Brain microvascular endothelial cell (primary cell): ENCODE data around the gene CCDC71L.

Experiments used
- DNase-seq: peaks from one replicate; pipeline ENCODE4 v3.0.0-alpha.2; 2020
- H3K27ac ChIP-seq: fragments of 250-450 bp; sonication (Bioruptor Pico); 2 replicates; pipeline ENCODE4 v1.5.1; 2020; ENCODE audit warnings: mild to moderate bottlenecking, moderate library complexity
- H3K27me3 ChIP-seq: fragments of 250-450 bp; sonication (Bioruptor Pico); replicated peaks from 2 replicates; pipeline ENCODE4 v1.5.1; 2020; ENCODE audit warnings: mild to moderate bottlenecking
- H3K36me3 ChIP-seq: fragments of 250-450 bp; sonication (Bioruptor Pico); replicated peaks from 2 replicates; pipeline ENCODE4 v1.5.1; 2020; ENCODE audit warnings: mild to moderate bottlenecking
- H3K4me3 ChIP-seq: 2 replicates; pipeline ENCODE4 v1.5.1; 2011; ENCODE audit warnings: low read depth, mild to moderate bottlenecking, control low read depth, low read length, moderate library complexity
- CTCF ChIP-seq: IDR thresholded peaks from 2 replicates; pipeline ENCODE4 v1.5.1; 2011; ENCODE audit warnings: low read depth, mild to moderate bottlenecking, moderate library complexity, low read length, control low read depth, inconsistent platforms; ENCODE audit errors: missing control alignments
- in situ Hi-C: cut with HindIII; loops from 2 replicates; pipeline ENCODE4 v1.10.0; 2017; ENCODE audit warnings: low sequenced_read_pairs, low pct_ligation_motif_present

Gene CCDC71L

GRCh38 chr7:106613848-106614560 is 47.0 kb downstream of the CCDC71L start:
- TF ChIP-seq CTCF: no peak
- Histone ChIP-seq H3K27ac (no peak overlapping the region), H3K36me3 (no peaks in the 10 kb centered on the region), H3K27me3 (no peaks in the 10 kb centered on the region), H3K4me3 (no peak overlapping the region)
- no peak for DNase-seq
- in situ Hi-C loops: no loop called here

GRCh38 chr7:106613279-106613678 is 47.7 kb downstream of the CCDC71L start:
- TF ChIP-seq CTCF: no peak
- Histone ChIP-seq H3K27me3 (no peaks in the 10 kb centered on the region), H3K27ac (no peak overlapping the region), H3K36me3 (no peaks in the 10 kb centered on the region), H3K4me3 (no peak overlapping the region)
- DNase-seq: no peak
- in situ Hi-C loops: no loop called here

GRCh38 chr7:106612432-106612831 is 48.5 kb downstream of the CCDC71L start:
- Histone ChIP-seq H3K27ac (no peak overlapping the region), H3K27me3 (no peaks in the 10 kb centered on the region), H3K4me3 (no peak overlapping the region), H3K36me3 (no peaks in the 10 kb centered on the region)
- DNase-seq: no peak
- in situ Hi-C loops: no loop called here
- TF ChIP-seq CTCF: no peak

- in situ Hi-C loops: no loop called here
- H3K27ac ChIP-seq: no peak overlapping the region
- no peak for DNase-seq
- no peaks in the 10 kb centered on the region for H3K27me3 ChIP-seq
- H3K4me3 ChIP-seq: no peak overlapping the region
- TF ChIP-seq CTCF: no peak
- H3K36me3 ChIP-seq: no peaks in the 10 kb centered on the region
Measured at GRCh38 chr7:106611911-106612310, 49.0 kb downstream of the CCDC71L start.

- no peak for TF ChIP-seq CTCF
- no peak for DNase-seq
- Histone ChIP-seq H3K4me3 (no peak overlapping the region), H3K27ac (no peak overlapping the region), H3K36me3 (no peaks in the 10 kb centered on the region), H3K27me3 (no peaks in the 10 kb centered on the region)
- in situ Hi-C loops: no loop called here
Measured at GRCh38 chr7:106610996-106611886, 49.7 kb downstream of the CCDC71L start.
